Esophagus muscularis mucosa (tissue), 4 donors: ENCODE measurements around the gene ERAP2. TPM values are rescaled to one million over a fixed set of nuclear protein-coding genes. Genes with fewer than 3 reads are reported as not detected.
A peak's percentile ranks its signal among the peaks of the same experiment; 100 is the strongest.

Source experiments
- DNase-seq: peaks from one replicate; pipeline ENCODE4 v3.0.0-alpha.2; 2017; ENCODE audit errors: extremely low spot score
- H3K27ac ChIP-seq, 4 donors: fragments of 200-600 bp; sonication (generic); replicated peaks in 1 of 4; 1 replicate in 3 of 4; 2 replicates in 1 of 4; pipeline ENCODE4 v1.5.1; 2016 to 2019; ENCODE audit warnings: mild to moderate bottlenecking in 1 of 4
- H3K27me3 ChIP-seq, 4 donors: fragments of 200-600 bp; sonication (generic); one replicate each; pipeline versions ENCODE4 v1.5.1 to v1.6.0; 2016 to 2019
- H3K36me3 ChIP-seq, 4 donors: fragments of 200-600 bp; sonication (generic); one replicate each; pipeline ENCODE4 v1.5.1; 2016 to 2019
- H3K4me1 ChIP-seq, 4 donors: fragments of 200-600 bp; sonication (generic); one replicate each; pipeline ENCODE4 v1.5.1; 2016 to 2019
- H3K4me3 ChIP-seq, 4 donors: fragments of 200-600 bp; sonication (generic); 1 replicate in 2 of 4; 2 replicates in 2 of 4; pipeline ENCODE4 v1.5.1; 2016 to 2019; ENCODE audit warnings: mild to moderate bottlenecking in 4 of 4, moderate library complexity in 1 of 4
- H3K9me3 ChIP-seq, 4 donors: fragments of 200-600 bp; sonication (generic); 1 replicate in 3 of 4; 2 replicates in 1 of 4; pipeline ENCODE4 v1.5.1; 2016 to 2019
- EP300 ChIP-seq: sonication (generic); formaldehyde crosslinking; IDR thresholded peaks from one replicate; pipeline ENCODE4 v1.6.1; 2017; ENCODE audit warnings: antibody characterized with exemption
- POLR2A ChIP-seq: fragments of 450-650 bp; IDR thresholded peaks from one replicate; pipeline ENCODE4 v1.6.1; 2017; ENCODE audit warnings: antibody characterized with exemption, moderate library complexity, mild to moderate bottlenecking, low read depth
- POLR2AphosphoS5 ChIP-seq, 2 donors: sonication (generic); formaldehyde crosslinking; IDR thresholded peaks; one replicate each; pipeline ENCODE4 v1.6.1; 2017; ENCODE audit warnings: antibody characterized with exemption in 2 of 2
- WGBS: methylation state at CpG from one replicate; pipeline ENCODE4 v1.1.5; 2018; 5-methylcytosine and 5-hydroxymethylcytosine counted together
- intact Hi-C: fragments of 100-400 bp; cut with DNase I; formaldehyde crosslinking; loops from one replicate; pipeline ENCODE4 v1.15.1; 2023
- total RNA-seq, 4 donors: library from RNA; depleted of rRNA; stranded (reverse); fragments of >200 nt; gene quantifications; one replicate each; pipeline versions ENCODE4 v1.1.0 to v1.2.1, GENCODE V29; 2016
- TF ChIP-seq, protein P1 (sequence below), 3 experiments: fragments of 200-600 bp in 2 of 3; fragments of 450-650 bp in 1 of 3; sonication (generic) in 2 of 3; IDR thresholded peaks; one replicate each; pipeline ENCODE4 v1.5.1; 2017 to 2019; ENCODE audit warnings: antibody characterized with exemption in 3 of 3, mild to moderate bottlenecking in 2 of 3, moderate library complexity in 1 of 3

ERAP2 gene
- total RNA-seq, 4 donors from 2014 or later: 6.6 to 12.3 (median 7.3) TPM

DNA sequence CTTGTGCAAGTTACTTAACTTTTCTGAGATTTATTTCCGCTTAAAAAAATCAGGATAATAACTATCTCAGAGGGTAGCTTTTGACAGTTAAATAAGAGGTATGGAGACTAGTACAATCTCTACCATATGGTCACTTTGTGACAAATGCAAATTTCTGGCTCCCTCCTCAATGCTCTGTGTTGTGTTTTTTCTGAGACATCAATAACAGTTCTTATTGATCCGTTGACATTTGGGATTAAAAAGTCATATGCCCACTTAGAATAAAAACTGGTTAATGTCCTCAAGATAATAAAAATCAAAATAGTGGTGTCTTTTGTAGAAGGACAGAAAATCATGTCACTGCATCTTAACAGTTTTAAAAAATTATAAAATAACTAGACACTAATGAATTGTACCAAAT, 34.8 kb downstream of the ERAP2 start:
- Histone ChIP-seq H3K27me3 (no peaks in the 10 kb centered on the region), H3K4me1 (no peaks in the 10 kb centered on the region), H3K36me3 (peaks cover 0 to 40% (median 19%) of the 10 kb centered on the region in 4 donors), H3K9me3 (no peaks in the 10 kb centered on the region), H3K27ac (no peak overlapping the region), H3K4me3 (no peak overlapping the region)
- TF ChIP-seq POLR2AphosphoS5 (IDR thresholded peaks at IDR 0.05): no peak
- TF ChIP-seq EP300: no peak
- TF ChIP-seq, protein P1, sequence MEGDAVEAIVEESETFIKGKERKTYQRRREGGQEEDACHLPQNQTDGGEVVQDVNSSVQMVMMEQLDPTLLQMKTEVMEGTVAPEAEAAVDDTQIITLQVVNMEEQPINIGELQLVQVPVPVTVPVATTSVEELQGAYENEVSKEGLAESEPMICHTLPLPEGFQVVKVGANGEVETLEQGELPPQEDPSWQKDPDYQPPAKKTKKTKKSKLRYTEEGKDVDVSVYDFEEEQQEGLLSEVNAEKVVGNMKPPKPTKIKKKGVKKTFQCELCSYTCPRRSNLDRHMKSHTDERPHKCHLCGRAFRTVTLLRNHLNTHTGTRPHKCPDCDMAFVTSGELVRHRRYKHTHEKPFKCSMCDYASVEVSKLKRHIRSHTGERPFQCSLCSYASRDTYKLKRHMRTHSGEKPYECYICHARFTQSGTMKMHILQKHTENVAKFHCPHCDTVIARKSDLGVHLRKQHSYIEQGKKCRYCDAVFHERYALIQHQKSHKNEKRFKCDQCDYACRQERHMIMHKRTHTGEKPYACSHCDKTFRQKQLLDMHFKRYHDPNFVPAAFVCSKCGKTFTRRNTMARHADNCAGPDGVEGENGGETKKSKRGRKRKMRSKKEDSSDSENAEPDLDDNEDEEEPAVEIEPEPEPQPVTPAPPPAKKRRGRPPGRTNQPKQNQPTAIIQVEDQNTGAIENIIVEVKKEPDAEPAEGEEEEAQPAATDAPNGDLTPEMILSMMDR (IDR thresholded peaks at IDR 0.05): no peak
- TF ChIP-seq POLR2A: no peak
- intact Hi-C loops: no loop called here
- 98% methylated on average over 2 of the region's 2 CpGs for WGBS
- no peak for DNase-seq

DNA sequence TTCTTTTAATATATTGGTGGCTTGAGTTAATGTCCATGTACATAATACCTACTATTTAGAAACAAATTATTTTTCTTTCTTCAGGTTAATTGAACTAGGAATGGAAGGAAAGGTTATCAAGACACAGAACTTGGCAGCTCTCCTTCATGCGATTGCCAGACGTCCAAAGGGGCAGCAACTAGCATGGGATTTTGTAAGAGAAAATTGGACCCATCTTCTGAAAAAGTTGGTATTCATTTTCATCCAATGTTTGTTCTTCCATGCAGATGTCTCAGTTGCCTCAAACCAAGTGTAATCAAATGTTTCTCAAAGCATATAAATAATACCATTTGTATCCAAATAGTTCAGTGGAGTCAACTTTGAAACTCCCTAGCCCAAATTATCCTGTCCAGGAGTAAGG, 36.9 kb downstream of the ERAP2 start:
- 89% methylated on average over 2 of the region's 2 CpGs for WGBS
- DNase-seq: no peak
- Histone ChIP-seq H3K27ac (no peak overlapping the region), H3K4me3 (no peak overlapping the region), H3K27me3 (no peaks in the 10 kb centered on the region), H3K36me3 (peaks cover 0 to 56% (median 20%) of the 10 kb centered on the region in 4 donors), H3K9me3 (no peaks in the 10 kb centered on the region), H3K4me1 (no peaks in the 10 kb centered on the region)
- intact Hi-C loops: no loop called here
- TF ChIP-seq EP300 (no peak), POLR2A (no peak), POLR2AphosphoS5 (IDR thresholded peaks at IDR 0.05) (no peak)
- TF ChIP-seq, protein P1 (IDR thresholded peaks at IDR 0.05): no peak

DNA sequence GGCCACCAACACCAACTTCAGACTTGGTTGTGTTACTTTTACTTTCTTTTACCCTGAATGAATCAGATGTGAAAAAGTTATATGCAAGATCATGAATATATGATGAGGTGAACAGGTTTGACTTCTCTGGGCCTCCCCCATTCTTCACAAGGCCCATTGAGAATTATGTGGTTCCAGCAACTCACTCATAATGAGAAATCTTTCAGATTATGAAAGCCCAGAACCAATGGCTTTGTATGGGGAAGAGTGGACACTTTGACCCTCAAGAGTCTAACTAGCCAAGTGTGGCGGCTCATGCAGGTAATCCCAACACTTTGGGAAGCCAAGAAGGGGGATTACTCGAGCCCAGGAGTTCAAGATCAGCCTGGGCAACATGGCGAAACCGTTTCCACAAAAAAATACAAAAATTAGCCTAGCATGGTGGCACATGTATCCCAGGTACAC, 43.5 kb downstream of the ERAP2 start:
- peaks cover 0 to 22% (median 14%) of the 10 kb centered on the region in 4 donors for H3K4me1 ChIP-seq
- DNase-seq: no peak
- no peaks in the 10 kb centered on the region for H3K27me3 ChIP-seq
- TF ChIP-seq EP300 (no peak), POLR2AphosphoS5 (IDR thresholded peaks at IDR 0.05) (no peak), POLR2A (no peak)
- TF ChIP-seq, protein P1 (IDR thresholded peaks at IDR 0.05): no peak
- H3K27ac ChIP-seq: no peak overlapping the region
- H3K4me3 ChIP-seq: no peak overlapping the region
- no peaks in the 10 kb centered on the region for H3K9me3 ChIP-seq
- WGBS: 100% methylated on average over 4 of the region's 4 CpGs
- intact Hi-C loops: no loop called here
- H3K36me3 ChIP-seq: peaks cover 0 to 25% (median 4%) of the 10 kb centered on the region in 4 donors

DNA sequence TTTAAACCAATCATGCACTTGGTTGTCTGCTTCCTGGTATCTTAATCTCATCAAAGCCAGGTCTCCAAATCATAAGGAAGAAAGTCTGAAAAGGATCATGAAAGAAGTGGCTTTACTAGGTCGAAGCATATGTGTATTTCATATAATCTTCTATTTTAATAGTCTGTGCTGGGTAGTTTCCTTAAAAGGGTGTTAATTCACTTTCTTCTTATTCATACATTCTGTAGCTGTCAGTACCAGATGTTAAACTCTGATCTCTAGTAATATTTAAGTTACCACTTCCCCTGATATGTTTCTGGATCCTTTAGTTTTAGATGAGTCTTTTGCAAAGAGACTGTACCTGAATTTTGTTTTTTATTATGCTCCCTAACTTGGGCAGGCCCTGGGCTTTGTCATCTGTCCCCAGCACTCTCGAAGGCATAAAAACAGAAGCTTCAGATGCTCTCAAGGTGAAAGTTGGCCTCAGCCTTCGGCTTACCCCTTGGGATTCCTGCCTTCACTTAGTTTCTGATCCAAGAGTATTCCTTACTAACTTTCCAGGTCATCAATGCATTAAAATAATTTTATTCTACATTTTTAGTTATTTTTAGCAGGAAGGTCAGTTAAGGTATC, 44.5 kb downstream of the ERAP2 start:
- no peak for TF ChIP-seq EP300
- no peak for TF ChIP-seq POLR2A
- no peak for TF ChIP-seq POLR2AphosphoS5 (IDR thresholded peaks at IDR 0.05)
- TF ChIP-seq, protein P1 (IDR thresholded peaks at IDR 0.05): no peak
- intact Hi-C loops: no loop called here
- Histone ChIP-seq H3K4me3 (no peak overlapping the region), H3K27ac (peak overlapping the region in 1 of 4 donors; percentile 2), H3K36me3 (peaks cover 0 to 21% (median 3%) of the 10 kb centered on the region in 4 donors), H3K27me3 (no peaks in the 10 kb centered on the region), H3K9me3 (no peaks in the 10 kb centered on the region), H3K4me1 (peaks cover 0 to 22% (median 15%) of the 10 kb centered on the region in 4 donors)
- DNase-seq: no peak
- WGBS: 60% methylated on average over 3 of the region's 3 CpGs
